ENCODE results near the gene USP6.
"Not testable (repeated sequence)": the region's sequence is repeated elsewhere in the genome, so short reads cannot be mapped to it uniquely, and the experiment has no call there.

The USP6 gene

DNA sequence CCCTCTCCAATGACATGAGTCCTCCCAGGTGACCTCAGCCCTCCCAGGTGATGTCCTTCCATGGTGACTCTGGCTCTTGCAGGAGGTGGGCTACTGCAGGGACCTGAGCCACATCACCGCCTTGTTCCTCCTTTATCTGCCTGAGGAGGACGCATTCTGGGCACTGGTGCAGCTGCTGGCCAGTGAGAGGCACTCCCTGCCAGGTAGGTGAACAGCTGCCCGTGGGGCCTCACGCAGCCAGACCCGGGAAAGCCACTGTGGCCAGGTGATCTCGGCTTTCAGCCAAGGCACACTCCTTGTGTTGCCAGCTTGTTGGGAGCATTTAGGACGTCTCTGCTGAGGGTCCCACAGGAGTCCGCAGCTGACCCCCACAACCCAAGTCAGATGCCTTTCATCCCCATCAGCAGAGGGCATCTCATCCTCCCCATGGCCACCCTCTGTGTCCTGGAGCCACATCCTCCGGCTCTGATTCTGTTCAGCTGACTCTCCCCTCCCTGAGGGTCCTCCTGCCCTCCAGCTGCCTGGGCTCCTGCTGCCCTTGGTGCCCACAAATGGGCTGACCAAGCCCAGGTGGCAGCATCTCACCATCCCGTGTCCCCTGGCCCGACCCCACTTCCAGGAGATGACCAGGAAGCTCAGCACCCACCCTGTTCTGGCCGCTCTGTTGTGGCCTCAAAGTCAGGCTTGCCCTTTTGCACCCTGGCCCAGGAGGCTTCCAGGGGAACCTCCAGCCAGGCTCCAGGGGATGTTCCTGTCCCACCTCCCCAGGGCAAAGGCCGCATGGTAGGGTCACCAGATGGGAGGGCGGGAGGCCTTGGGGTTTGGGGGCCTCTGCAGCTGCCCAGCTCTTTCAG is 20.1 kb downstream of the USP6 start:
- no peak for DNase-seq (ENCODE audit: low spot score)

DNA sequence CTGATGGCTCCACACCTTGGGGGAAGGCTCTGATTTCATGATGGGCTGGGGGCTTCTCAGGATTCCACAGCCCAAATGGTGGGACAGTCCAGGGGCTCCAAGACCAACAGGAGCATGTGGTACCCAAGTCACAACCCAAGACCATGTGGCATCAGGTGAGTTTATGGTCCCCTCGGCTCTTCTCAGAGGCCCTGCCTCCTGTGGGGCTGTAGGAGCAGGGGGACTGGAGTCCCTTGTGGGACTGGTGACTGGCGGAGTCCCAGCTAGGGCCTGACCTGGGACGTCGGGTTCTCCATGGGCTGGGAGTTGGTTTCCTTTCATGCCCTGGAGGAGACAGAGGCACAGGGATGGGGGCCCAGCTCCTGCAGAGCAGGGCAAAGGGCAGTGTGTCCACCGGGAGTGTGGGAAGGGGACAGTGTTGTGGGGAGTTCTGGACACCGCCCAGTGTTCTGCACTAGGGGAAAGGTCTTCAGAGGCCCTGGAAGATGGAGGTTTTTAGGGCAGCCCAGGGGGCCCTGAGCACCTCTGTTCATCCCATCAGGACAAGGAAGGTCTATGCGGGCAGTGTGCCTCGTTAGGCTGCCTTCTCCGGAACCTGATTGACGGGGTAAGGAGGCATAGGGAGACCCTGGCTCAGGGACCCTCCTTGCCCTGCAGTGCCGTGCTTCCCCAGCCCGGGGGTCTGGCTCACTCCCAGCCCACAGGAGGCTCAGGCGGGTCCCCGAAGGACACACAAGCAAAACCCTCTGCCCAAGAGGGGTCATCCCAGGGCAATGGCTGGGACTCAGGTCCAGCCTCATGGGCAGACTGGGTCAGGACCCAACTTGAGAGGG is 21.0 kb downstream of the USP6 start:
- DNase-seq (ENCODE audit: low spot score), result not testable (repeated sequence)

GRCh38 chr17:5137511-5138197 is 21.8 kb downstream of the USP6 start:
- DNase-seq (ENCODE audit: low spot score), result not testable (repeated sequence)

DNA sequence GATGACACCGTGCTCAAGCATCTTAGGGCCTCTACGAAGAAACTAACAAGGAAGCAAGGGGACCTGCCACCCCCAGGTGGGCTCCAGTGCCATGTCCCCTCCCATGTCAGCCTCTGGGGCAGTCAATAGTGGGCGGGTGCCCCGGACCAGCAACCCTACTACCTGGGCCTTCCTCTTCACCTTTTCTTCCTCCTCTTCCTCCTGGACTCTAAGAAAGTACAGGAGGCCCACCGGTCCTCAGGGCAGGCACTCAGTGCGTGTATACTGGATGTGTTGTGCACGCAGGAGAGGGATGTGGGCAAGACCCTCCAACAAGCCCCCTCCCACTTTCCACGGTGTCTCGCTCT is 22.3 kb downstream of the USP6 start:
- DNase-seq (ENCODE audit: low spot score), result not testable (repeated sequence)

DNA sequence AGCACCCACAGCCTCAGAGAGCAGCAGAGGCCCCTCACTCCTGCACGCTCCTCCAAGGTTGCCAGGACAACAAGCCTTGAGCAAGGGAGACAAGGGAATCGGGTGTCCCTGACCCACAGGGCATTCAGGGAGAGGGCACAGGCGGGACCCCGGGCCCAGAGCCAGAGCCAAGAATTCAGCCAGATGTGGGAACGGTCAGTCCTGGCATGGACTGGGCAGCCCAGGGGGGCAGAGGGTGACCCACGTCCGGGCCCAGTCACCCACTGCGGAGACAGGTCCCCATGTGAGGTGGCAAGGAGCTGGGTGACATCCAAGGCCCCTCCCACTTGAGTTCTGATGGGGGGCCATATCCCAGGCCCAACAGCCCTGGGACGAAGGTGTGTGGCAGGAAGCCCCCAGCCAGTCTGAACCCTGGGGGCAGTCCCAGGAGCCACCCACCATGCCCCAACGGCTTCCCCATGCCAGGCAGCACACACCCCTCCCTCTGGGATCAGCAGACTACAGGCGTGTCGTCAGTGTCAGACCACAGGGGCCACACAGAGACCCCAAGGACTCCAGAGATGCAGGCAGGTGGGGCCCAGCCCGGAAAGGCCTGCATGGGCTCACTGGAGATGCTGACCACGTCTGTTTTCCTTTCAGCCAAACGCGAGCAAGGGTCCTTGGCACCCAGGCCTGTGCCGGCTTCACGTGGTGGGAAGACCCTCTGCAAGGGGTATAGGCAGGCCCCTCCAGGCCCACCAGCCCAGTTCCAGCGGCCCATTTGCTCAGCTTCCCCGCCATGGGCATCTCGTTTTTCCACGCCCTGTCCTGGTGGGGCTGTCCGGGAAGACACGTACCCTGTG is 23.0 kb downstream of the USP6 start:
- DNase-seq (ENCODE audit: low spot score), result no peak

GRCh38 chr17:5139458-5139732 is 23.6 kb downstream of the USP6 start:
- no peak for DNase-seq (ENCODE audit: low spot score)

GRCh38 chr17:5142877-5143276 is 27.0 kb downstream of the USP6 start:
- not testable (repeated sequence) for DNase-seq (ENCODE audit: low spot score)

DNA sequence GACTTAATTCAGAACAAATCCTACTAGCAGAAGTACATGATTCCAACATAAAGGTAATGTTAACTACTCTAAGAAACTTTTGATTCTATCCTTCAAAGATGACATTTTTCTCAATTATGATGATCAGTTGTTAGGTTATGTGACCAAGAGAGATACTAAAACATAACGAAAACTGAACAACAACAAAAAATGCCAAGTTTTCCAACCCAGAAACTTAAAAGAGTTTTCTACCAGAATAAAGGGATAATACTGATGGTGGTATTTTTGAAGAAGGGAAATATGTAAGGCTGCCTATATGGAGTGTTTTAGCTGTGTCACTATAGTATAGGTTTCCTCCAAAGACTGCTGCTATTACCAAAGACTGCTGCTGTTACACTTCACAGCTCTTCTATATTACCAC is 30.3 kb downstream of the USP6 start:
- not testable (repeated sequence) for DNase-seq (ENCODE audit: low spot score)

DNA sequence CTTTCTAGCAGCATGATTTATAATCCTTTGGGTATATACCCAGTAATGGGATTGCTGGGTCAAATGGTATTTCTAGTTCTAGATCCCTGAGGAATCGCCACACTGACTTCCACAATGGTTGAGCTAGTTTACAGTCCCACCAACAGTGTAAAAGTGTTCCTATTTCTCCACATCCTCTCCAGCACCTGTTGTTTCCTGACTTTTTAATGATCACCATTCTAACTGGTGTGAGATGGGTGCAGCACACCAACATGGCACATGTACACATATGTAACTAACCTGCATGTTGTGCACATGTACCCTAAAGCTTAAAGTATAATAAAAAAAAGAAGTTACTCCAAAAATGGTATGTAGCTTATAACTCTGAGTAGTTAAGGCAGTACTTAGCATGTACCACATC is 44.9 kb downstream of the USP6 start:
- not testable (repeated sequence) for DNase-seq (ENCODE audit: low spot score)

- DNase-seq (ENCODE audit: low spot score), result not testable (repeated sequence)
These were observed 46.0 kb downstream of the USP6 start for GRCh38 chr17:5161793-5162192.

GRCh38 chr17:5164436-5164835 is 48.6 kb downstream of the USP6 start:
- DNase-seq (ENCODE audit: low spot score), result no peak

GRCh38 chr17:5165791-5166564 is 50.1 kb downstream of the USP6 start:
- not testable (repeated sequence) for DNase-seq (ENCODE audit: low spot score)

DNA sequence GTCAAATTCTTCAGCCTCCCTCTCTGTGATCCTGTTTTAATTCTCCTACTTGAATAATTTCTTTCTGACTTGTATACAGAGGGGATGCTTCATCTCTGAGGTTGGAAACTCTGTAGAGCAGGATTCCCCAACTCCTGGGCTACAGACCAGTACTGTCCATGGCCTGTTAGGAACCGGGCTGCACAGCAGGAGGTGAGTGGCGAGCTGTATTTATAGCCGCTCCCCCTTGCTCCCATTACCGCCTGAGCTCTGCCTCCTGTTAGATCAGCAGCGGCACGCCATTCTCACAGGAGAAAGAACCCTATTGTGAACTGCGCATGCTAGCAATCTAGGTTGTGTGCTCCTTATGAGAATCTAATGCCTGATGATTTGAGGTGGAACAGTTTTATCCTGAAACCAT is 59.2 kb downstream of the USP6 start:
- not testable (repeated sequence) for DNase-seq (ENCODE audit: low spot score)

- DNase-seq (ENCODE audit: low spot score), result no peak
These were observed 63.2 kb downstream of the USP6 start for GRCh38 chr17:5179003-5179402.

DNA sequence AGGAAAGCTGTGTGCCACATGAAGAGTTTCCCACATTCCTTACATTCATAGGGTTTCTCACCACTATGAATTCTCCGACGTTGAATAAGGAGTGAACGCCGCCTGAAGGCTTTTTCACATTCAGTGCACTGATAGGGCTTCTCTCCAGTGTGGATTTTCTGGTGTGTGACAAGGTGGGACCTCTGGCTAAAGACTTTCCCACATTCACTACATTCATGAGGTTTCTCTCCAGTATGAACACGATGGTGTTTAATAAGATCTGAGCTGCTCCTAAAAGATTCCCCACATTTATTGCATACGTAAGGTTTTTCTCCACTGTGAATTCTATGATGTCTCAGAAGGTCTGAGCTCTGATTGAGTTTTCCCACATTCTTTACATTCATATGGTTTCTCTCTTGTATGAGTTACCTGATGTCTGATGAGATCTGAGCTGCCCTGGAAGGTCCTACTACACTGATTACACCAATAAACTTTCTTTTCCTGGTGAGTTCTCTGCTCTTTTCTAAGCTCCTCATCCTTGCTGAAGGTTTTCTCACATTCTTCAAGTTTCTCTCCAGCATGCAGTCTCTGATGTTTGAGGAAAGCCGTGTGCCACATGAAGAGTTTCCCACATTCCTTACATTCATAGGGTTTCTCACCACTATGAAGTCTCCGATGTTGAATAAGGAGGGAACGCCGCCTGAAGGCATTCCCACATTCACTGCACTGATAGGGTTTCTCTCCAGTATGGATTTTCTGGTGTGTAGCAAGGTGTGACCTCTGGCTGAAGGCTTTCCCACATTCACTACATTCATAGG is 65.9 kb downstream of the USP6 start:
- DNase-seq (ENCODE audit: low spot score), result no peak

- no peak for DNase-seq (ENCODE audit: low spot score)
These were observed 67.0 kb downstream of the USP6 start for GRCh38 chr17:5182597-5183409.

GRCh38 chr17:5183410-5183793 is 67.6 kb downstream of the USP6 start:
- DNase-seq (ENCODE audit: low spot score), result no peak

DNA sequence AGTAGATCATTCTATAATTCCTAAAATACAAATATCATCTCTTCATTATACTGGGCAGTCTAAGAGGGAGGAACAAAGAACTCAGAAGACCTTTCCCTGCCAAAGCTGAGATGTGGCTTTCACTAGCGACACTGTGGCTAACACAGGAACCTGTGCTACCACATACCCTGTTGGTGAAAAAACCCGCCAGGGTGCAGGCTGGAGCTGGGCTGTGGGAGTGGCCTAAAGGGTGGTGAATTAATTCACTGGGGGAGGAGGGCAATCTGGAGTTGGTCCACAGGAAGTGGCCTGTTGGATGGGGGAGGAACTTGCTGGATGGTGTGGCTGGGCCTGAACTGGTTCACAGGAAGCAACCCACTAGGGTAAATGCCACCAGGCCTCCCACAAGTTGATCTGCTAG is 68.5 kb downstream of the USP6 start:
- DNase-seq (ENCODE audit: low spot score), result no peak

Measured in NAMALWA (cell line).